Measurements from ENCODE around the gene IL12A. TPM values are rescaled to one million over a fixed set of nuclear protein-coding genes. Genes with fewer than 3 reads are reported as not detected.

Gene IL12A
- total RNA-seq, 1 donor from 2014 or later: 2.9 TPM

DNA sequence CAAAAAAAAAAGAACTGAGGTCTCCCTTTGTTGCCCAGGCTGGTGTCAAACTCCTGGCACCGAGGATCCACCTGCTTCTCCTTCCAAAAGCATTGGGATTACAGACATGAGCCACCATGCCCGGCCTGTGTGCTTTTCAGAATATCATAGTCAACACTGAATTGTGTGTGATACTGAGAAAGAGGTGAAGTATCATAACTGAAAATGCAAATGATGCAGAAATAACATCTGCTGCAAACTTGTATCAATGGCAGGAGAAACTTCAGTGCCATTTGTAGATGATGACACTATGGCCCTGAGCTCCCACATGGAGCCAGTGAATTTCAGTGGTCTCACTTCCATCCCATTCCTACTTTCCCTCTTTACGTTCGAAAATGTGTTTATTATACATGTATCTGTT is 21.9 kb downstream of the IL12A start:
- FAIRE-seq (no peak), DNase-seq (ENCODE audit: low read depth) (no peak)
- Histone ChIP-seq H2AFZ (ENCODE audit: low read depth, low read length) (no peak overlapping the region), H3K4me2 (ENCODE audit: low read length) (no peak overlapping the region), H3K79me2 (ENCODE audit: insufficient read depth, low read length) (no peaks in the 10 kb centered on the region), H3K9me3 (ENCODE audit: insufficient read depth, low read depth, low read length) (no peaks in the 10 kb centered on the region), H3K27me3 (ENCODE audit: insufficient read depth, low read length) (no peaks in the 10 kb centered on the region), H3K27ac (ENCODE audit: low read depth, low read length) (no peak overlapping the region), H3K4me1 (ENCODE audit: insufficient read depth, low read length) (no peaks in the 10 kb centered on the region), H3K36me3 (ENCODE audit: insufficient read depth, low read length) (no peaks in the 10 kb centered on the region), H3K4me3 (ENCODE audit: insufficient read depth, low read depth, low read length) (no peak overlapping the region), H3K9ac (ENCODE audit: low read length) (no peak overlapping the region), H4K20me1 (ENCODE audit: insufficient read depth, low read length) (no peaks in the 10 kb centered on the region)
- no peak for TF ChIP-seq EZH2 (IDR thresholded peaks at IDR 0.05; ENCODE audit: insufficient read depth, low read length)
- TF ChIP-seq, protein P1, sequence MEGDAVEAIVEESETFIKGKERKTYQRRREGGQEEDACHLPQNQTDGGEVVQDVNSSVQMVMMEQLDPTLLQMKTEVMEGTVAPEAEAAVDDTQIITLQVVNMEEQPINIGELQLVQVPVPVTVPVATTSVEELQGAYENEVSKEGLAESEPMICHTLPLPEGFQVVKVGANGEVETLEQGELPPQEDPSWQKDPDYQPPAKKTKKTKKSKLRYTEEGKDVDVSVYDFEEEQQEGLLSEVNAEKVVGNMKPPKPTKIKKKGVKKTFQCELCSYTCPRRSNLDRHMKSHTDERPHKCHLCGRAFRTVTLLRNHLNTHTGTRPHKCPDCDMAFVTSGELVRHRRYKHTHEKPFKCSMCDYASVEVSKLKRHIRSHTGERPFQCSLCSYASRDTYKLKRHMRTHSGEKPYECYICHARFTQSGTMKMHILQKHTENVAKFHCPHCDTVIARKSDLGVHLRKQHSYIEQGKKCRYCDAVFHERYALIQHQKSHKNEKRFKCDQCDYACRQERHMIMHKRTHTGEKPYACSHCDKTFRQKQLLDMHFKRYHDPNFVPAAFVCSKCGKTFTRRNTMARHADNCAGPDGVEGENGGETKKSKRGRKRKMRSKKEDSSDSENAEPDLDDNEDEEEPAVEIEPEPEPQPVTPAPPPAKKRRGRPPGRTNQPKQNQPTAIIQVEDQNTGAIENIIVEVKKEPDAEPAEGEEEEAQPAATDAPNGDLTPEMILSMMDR (IDR thresholded peaks at IDR 0.05; ENCODE audit: insufficient read depth, low read depth, low read length): no peak
- Mint-ChIP-seq H3K27me3 (ENCODE audit: low read depth, unreplicated experiment) (no peaks in the 10 kb centered on the region), H3K4me1 (ENCODE audit: low read depth, unreplicated experiment) (peaks cover 4% of the 10 kb centered on the region), H3K36me3 (ENCODE audit: low read depth, unreplicated experiment) (no peaks in the 10 kb centered on the region), H3K4me3 (ENCODE audit: unreplicated experiment) (no peak overlapping the region), H3K27ac (ENCODE audit: unreplicated experiment) (no peak overlapping the region), H3K9me3 (ENCODE audit: unreplicated experiment) (no peaks in the 10 kb centered on the region)

DNA sequence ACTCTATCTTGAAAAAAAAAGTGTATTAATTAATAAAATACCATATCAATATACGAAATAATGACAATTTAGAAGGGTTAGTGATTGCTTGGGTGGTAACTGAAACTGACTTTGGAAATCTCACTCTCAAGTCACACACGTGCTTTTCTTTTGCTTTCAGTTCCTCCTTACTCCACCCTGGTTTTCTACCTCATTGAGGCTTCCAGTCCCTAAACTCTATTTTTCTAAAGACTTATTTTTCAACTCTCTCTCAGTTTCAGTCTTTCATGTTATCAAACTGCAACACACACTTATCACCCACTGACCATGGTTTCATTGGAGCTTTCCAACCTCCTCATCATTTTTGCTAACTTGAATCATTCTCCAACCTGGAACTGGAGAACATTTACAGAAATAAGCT is 23.5 kb downstream of the IL12A start:
- Histone ChIP-seq H3K27ac (ENCODE audit: low read depth, low read length) (no peak overlapping the region), H3K4me1 (ENCODE audit: insufficient read depth, low read length) (no peaks in the 10 kb centered on the region), H2AFZ (ENCODE audit: low read depth, low read length) (no peak overlapping the region), H3K36me3 (ENCODE audit: insufficient read depth, low read length) (no peaks in the 10 kb centered on the region), H4K20me1 (ENCODE audit: insufficient read depth, low read length) (no peaks in the 10 kb centered on the region), H3K9ac (ENCODE audit: low read length) (no peak overlapping the region), H3K4me2 (ENCODE audit: low read length) (no peak overlapping the region), H3K27me3 (ENCODE audit: insufficient read depth, low read length) (no peaks in the 10 kb centered on the region), H3K79me2 (ENCODE audit: insufficient read depth, low read length) (no peaks in the 10 kb centered on the region), H3K9me3 (ENCODE audit: insufficient read depth, low read depth, low read length) (no peaks in the 10 kb centered on the region), H3K4me3 (ENCODE audit: insufficient read depth, low read depth, low read length) (no peak overlapping the region)
- H3K27me3 Mint-ChIP-seq (ENCODE audit: low read depth, unreplicated experiment): no peaks in the 10 kb centered on the region
- no peaks in the 10 kb centered on the region for H3K4me1 Mint-ChIP-seq (ENCODE audit: low read depth, unreplicated experiment)
- no peaks in the 10 kb centered on the region for H3K36me3 Mint-ChIP-seq (ENCODE audit: low read depth, unreplicated experiment)
- H3K9me3 Mint-ChIP-seq (ENCODE audit: unreplicated experiment): no peaks in the 10 kb centered on the region
- H3K27ac Mint-ChIP-seq (ENCODE audit: unreplicated experiment): no peak overlapping the region
- DNase-seq (ENCODE audit: low read depth): no peak
- FAIRE-seq: no peak
- TF ChIP-seq, protein P1 (IDR thresholded peaks at IDR 0.05; ENCODE audit: insufficient read depth, low read depth, low read length): no peak
- no peak for TF ChIP-seq EZH2 (IDR thresholded peaks at IDR 0.05; ENCODE audit: insufficient read depth, low read length)
- H3K4me3 Mint-ChIP-seq (ENCODE audit: unreplicated experiment): no peak overlapping the region

DNA sequence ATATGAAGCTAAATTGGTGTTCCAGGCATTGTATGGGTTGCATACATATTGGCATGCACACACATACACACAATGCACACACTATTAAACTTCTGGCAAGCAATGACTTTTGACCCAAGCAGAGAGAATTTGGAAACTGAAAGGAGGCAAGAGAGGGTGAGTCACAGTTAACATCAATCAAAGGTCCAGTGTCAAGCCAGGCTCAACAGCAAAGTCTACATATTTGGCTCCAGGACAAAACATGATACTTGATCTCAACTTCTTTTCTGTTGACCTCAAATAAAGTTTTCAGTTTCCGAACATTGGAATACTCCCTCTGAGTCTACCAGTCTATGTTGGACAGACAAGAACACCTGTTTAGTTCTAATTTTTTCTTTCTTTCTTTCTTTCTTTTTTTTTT is 28.3 kb downstream of the IL12A start:
- Histone ChIP-seq H3K4me3 (ENCODE audit: insufficient read depth, low read depth, low read length) (no peak overlapping the region), H3K27ac (ENCODE audit: low read depth, low read length) (no peak overlapping the region), H3K36me3 (ENCODE audit: insufficient read depth, low read length) (no peaks in the 10 kb centered on the region), H3K4me1 (ENCODE audit: insufficient read depth, low read length) (no peaks in the 10 kb centered on the region), H4K20me1 (ENCODE audit: insufficient read depth, low read length) (no peaks in the 10 kb centered on the region), H3K27me3 (ENCODE audit: insufficient read depth, low read length) (no peaks in the 10 kb centered on the region), H3K4me2 (ENCODE audit: low read length) (no peak overlapping the region), H3K9me3 (ENCODE audit: insufficient read depth, low read depth, low read length) (no peaks in the 10 kb centered on the region), H3K9ac (ENCODE audit: low read length) (no peak overlapping the region), H2AFZ (ENCODE audit: low read depth, low read length) (no peak overlapping the region), H3K79me2 (ENCODE audit: insufficient read depth, low read length) (no peaks in the 10 kb centered on the region)
- Mint-ChIP-seq H3K27me3 (ENCODE audit: low read depth, unreplicated experiment) (peaks cover 4% of the 10 kb centered on the region), H3K27ac (ENCODE audit: unreplicated experiment) (no peak overlapping the region), H3K4me3 (ENCODE audit: unreplicated experiment) (no peak overlapping the region), H3K4me1 (ENCODE audit: low read depth, unreplicated experiment) (no peaks in the 10 kb centered on the region), H3K36me3 (ENCODE audit: low read depth, unreplicated experiment) (no peaks in the 10 kb centered on the region), H3K9me3 (ENCODE audit: unreplicated experiment) (peaks cover 2% of the 10 kb centered on the region)
- TF ChIP-seq, protein P1 (IDR thresholded peaks at IDR 0.05; ENCODE audit: insufficient read depth, low read depth, low read length): no peak
- no peak for TF ChIP-seq EZH2 (IDR thresholded peaks at IDR 0.05; ENCODE audit: insufficient read depth, low read length)
- DNase-seq (ENCODE audit: low read depth) (peak; percentile 54), FAIRE-seq (no peak)
